ENCODE results near the gene NAV2. TPM values are rescaled to one million over a fixed set of nuclear protein-coding genes. Genes with fewer than 3 reads are reported as not detected.

Gene NAV2
- polyA plus RNA-seq, 1 donor (not counting 4 experiments of a cell fraction or from before 2014, with no cell fraction given), result 4.0 TPM

DNA sequence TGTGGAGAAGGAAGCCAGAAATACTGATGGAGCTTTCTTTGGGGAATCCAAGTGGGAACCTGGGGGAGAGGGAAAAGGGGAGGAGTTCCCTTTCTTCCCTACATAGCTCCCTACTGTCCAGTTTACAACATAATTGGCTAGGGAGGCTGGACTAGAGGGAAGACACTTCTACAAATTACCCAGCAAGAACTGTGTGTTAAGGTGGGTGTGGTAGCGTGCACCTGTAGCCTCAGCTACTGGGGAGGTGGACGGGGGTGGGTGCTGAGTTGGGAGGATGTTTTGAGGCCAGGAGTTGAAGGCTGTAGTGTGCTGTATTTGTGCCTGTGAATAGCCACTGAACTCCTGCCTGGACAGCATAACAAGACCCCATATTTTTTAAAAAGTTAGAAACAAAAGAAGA, 74.0 kb downstream of the NAV2 start:
- FAIRE-seq, result no peak
- H4K20me1 ChIP-seq (ENCODE audit: control insufficient read depth, extremely low read depth, insufficient read depth, low read length), result no peaks in the 10 kb centered on the region

DNA sequence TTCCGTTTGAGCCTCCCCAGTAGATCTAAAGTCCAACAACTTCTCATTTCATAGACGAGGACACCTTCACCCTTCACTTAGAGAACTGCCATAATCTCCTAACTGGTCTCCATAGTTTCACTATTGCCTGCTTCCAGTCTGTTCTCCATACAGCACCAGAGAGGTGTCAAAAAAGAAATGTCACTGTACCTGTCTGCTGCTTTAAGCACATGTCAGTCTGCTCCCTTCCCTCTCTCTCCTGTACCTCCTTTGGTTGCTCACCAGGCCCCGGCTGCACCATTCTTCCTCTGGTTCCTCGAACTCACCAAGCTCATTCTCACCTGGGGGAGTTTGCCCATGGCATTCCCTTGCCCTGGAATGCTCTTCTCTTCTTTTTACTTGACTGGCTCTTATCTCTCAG, 75.8 kb downstream of the NAV2 start:
- dilution Hi-C loops (cut with MboI; ENCODE audit: extremely low pct_ligation_motif_present, low sequenced_read_pairs), result no loop called here
- H4K20me1 ChIP-seq (ENCODE audit: control insufficient read depth, extremely low read depth, insufficient read depth, low read length), result no peaks in the 10 kb centered on the region
- no peaks in the 10 kb centered on the region for H3K9me3 ChIP-seq (ENCODE audit: control insufficient read depth, low read depth, low read length)
- H3K27ac ChIP-seq (ENCODE audit: control insufficient read depth, insufficient read depth, low read length), result no peak overlapping the region
- H3K36me3 ChIP-seq (ENCODE audit: control insufficient read depth in 2 of 2, extremely low read depth in 1 of 2, insufficient read depth in 2 of 2, low read length in 2 of 2), result no peaks in the 10 kb centered on the region
- no peaks in the 10 kb centered on the region for H3K79me2 ChIP-seq (ENCODE audit: control insufficient read depth, insufficient read depth, low read length)
- no peaks in the 10 kb centered on the region for H3K9me1 ChIP-seq (ENCODE audit: control insufficient read depth, extremely low read depth, insufficient read depth, low read length)
- peaks cover 15% of the 10 kb centered on the region for H3K27me3 ChIP-seq (ENCODE audit: control insufficient read depth, extremely low read depth, insufficient read depth, low read length)
- no peak overlapping the region for H3K9ac ChIP-seq (ENCODE audit: control insufficient read depth, extremely low read depth, insufficient read depth, low read length)
- TF ChIP-seq, protein P1, sequence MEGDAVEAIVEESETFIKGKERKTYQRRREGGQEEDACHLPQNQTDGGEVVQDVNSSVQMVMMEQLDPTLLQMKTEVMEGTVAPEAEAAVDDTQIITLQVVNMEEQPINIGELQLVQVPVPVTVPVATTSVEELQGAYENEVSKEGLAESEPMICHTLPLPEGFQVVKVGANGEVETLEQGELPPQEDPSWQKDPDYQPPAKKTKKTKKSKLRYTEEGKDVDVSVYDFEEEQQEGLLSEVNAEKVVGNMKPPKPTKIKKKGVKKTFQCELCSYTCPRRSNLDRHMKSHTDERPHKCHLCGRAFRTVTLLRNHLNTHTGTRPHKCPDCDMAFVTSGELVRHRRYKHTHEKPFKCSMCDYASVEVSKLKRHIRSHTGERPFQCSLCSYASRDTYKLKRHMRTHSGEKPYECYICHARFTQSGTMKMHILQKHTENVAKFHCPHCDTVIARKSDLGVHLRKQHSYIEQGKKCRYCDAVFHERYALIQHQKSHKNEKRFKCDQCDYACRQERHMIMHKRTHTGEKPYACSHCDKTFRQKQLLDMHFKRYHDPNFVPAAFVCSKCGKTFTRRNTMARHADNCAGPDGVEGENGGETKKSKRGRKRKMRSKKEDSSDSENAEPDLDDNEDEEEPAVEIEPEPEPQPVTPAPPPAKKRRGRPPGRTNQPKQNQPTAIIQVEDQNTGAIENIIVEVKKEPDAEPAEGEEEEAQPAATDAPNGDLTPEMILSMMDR (optimal IDR thresholded peaks at IDR 0.05 in 1 of 3, IDR thresholded peaks at IDR 0.05 in 1 of 3, conservative IDR thresholded peaks at IDR 0.05 in 1 of 3; ENCODE audit: extremely low read depth in 1 of 3, insufficient read depth in 2 of 3, low read length in 3 of 3), result no peak
- TF ChIP-seq EZH2 (IDR thresholded peaks at IDR 0.05; ENCODE audit: low read length), result no peak
- no peak for FAIRE-seq
- no peak overlapping the region for H2AFZ ChIP-seq (ENCODE audit: control insufficient read depth, low read length)
- no peaks in the 10 kb centered on the region for H3K4me1 ChIP-seq (ENCODE audit: control insufficient read depth, extremely low read depth, insufficient read depth, low read length)
- H3K4me2 ChIP-seq (ENCODE audit: control insufficient read depth, extremely low read depth, insufficient read depth, low read depth, low read length), result no peak overlapping the region
- no peak overlapping the region for H3K4me3 ChIP-seq (ENCODE audit: control insufficient read depth in 2 of 3, extremely low read depth in 1 of 3, insufficient read depth in 2 of 3, low read depth in 1 of 3, low read length in 3 of 3)
- DNase-seq (ENCODE audit: low read depth, low spot score), result no peak

More for the DNA sequence above, 74.0 kb downstream of the NAV2 start:
- peaks cover 15% of the 10 kb centered on the region for H3K27me3 ChIP-seq (ENCODE audit: control insufficient read depth, extremely low read depth, insufficient read depth, low read length)
- H3K9me1 ChIP-seq (ENCODE audit: control insufficient read depth, extremely low read depth, insufficient read depth, low read length), result no peaks in the 10 kb centered on the region
- no peak overlapping the region for H2AFZ ChIP-seq (ENCODE audit: control insufficient read depth, low read length)
- H3K27ac ChIP-seq (ENCODE audit: control insufficient read depth, insufficient read depth, low read length), result no peak overlapping the region
- H3K4me3 ChIP-seq (ENCODE audit: control insufficient read depth in 2 of 3, extremely low read depth in 1 of 3, insufficient read depth in 2 of 3, low read depth in 1 of 3, low read length in 3 of 3), result no peak overlapping the region
- no peak overlapping the region for H3K4me2 ChIP-seq (ENCODE audit: control insufficient read depth, extremely low read depth, insufficient read depth, low read depth, low read length)
- no peaks in the 10 kb centered on the region for H3K9me3 ChIP-seq (ENCODE audit: control insufficient read depth, low read depth, low read length)
- H3K79me2 ChIP-seq (ENCODE audit: control insufficient read depth, insufficient read depth, low read length), result no peaks in the 10 kb centered on the region
- no peaks in the 10 kb centered on the region for H3K4me1 ChIP-seq (ENCODE audit: control insufficient read depth, extremely low read depth, insufficient read depth, low read length)
- dilution Hi-C loops (cut with MboI; ENCODE audit: extremely low pct_ligation_motif_present, low sequenced_read_pairs), result no loop called here
- no peak overlapping the region for H3K9ac ChIP-seq (ENCODE audit: control insufficient read depth, extremely low read depth, insufficient read depth, low read length)
- no peak for TF ChIP-seq EZH2 (IDR thresholded peaks at IDR 0.05; ENCODE audit: low read length)
- TF ChIP-seq, protein P1 (optimal IDR thresholded peaks at IDR 0.05 in 1 of 3, IDR thresholded peaks at IDR 0.05 in 1 of 3, conservative IDR thresholded peaks at IDR 0.05 in 1 of 3; ENCODE audit: extremely low read depth in 1 of 3, insufficient read depth in 2 of 3, low read length in 3 of 3), result no peak
- no peak for DNase-seq (ENCODE audit: low read depth, low spot score)
- no peaks in the 10 kb centered on the region for H3K36me3 ChIP-seq (ENCODE audit: control insufficient read depth in 2 of 2, extremely low read depth in 1 of 2, insufficient read depth in 2 of 2, low read length in 2 of 2)
